Coronary artery (tissue), 2 donors: ENCODE measurements around the gene SPTBN5.

Source experiments
- DNase-seq: peaks from one replicate; pipeline ENCODE4 v3.0.0-alpha.2; 2017; ENCODE audit warnings: low spot score
- H3K27ac ChIP-seq, 2 donors: fragments of 200-600 bp; sonication (generic); one replicate each; pipeline ENCODE4 v1.5.1; 2016 to 2019
- H3K4me3 ChIP-seq: fragments of 200-600 bp; sonication (generic); 2 replicates; pipeline ENCODE4 v1.5.1; 2016; ENCODE audit warnings: mild to moderate bottlenecking, moderate library complexity
- TF ChIP-seq, protein P1 (sequence below): fragments of 200-600 bp; sonication (generic); IDR thresholded peaks from one replicate; pipeline ENCODE4 v1.5.1; 2019; ENCODE audit warnings: antibody characterized with exemption

SPTBN5 gene

DNA sequence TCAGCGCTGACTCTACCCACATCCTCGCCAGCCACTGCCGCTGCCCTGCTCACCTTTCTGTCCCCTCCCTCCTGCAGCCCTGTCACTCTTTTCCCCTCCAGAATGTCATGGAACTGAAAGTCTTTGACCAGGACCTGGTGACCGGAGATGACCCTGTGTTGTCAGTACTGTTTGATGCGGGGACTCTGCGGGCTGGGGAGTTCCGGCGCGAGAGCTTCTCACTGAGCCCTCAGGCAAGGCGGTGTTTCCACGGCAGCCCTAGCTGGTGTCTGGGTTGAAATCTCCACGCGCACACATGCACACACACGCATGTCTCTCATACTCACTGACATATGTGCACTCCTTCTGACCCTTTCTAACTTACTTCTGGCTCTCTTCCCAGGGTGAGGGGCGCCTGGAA is 53.2 kb downstream of the SPTBN5 start:
- no peak for DNase-seq
- no peak overlapping the region for H3K4me3 ChIP-seq
- no peak overlapping the region for H3K27ac ChIP-seq
- TF ChIP-seq, protein P1, sequence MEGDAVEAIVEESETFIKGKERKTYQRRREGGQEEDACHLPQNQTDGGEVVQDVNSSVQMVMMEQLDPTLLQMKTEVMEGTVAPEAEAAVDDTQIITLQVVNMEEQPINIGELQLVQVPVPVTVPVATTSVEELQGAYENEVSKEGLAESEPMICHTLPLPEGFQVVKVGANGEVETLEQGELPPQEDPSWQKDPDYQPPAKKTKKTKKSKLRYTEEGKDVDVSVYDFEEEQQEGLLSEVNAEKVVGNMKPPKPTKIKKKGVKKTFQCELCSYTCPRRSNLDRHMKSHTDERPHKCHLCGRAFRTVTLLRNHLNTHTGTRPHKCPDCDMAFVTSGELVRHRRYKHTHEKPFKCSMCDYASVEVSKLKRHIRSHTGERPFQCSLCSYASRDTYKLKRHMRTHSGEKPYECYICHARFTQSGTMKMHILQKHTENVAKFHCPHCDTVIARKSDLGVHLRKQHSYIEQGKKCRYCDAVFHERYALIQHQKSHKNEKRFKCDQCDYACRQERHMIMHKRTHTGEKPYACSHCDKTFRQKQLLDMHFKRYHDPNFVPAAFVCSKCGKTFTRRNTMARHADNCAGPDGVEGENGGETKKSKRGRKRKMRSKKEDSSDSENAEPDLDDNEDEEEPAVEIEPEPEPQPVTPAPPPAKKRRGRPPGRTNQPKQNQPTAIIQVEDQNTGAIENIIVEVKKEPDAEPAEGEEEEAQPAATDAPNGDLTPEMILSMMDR = no peak

DNA sequence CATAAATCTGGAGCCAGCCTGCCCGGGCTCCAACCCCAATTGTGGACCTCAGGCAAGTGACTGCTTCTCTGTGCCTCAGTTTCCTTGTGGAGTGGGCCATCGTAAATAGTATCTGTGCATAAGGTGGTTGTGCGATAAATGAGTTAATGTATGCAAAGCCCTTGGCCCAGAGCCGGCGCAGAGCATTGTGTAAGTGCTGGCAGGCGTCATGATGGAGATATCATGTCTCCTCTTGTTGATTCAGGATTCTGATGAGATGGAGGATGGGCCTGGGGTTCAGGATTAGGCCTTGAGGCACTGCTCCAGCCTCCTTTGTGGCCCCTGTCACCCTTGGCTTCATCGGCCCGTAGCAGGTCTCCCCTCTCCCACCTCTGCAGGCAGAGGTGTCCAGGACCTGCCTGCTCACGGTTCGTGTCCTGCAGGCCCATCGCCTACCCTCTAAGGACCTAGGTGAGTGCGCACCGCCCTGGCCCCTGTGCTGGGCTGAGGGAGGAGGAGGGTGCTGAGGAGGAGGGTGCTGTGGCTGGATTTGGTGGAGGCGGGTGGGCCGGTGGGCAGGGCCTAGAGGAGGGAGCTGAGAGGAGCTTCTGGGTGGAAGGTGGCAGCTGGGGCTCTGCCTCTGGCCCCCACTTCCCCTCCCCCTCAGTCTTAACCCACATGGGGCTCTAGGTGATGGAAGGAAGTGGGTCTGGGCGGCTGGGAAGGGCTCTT is 53.9 kb downstream of the SPTBN5 start:
- Histone ChIP-seq H3K27ac (no peak overlapping the region), H3K4me3 (no peak overlapping the region)
- TF ChIP-seq, protein P1 = no peak
- no peak for DNase-seq

DNA sequence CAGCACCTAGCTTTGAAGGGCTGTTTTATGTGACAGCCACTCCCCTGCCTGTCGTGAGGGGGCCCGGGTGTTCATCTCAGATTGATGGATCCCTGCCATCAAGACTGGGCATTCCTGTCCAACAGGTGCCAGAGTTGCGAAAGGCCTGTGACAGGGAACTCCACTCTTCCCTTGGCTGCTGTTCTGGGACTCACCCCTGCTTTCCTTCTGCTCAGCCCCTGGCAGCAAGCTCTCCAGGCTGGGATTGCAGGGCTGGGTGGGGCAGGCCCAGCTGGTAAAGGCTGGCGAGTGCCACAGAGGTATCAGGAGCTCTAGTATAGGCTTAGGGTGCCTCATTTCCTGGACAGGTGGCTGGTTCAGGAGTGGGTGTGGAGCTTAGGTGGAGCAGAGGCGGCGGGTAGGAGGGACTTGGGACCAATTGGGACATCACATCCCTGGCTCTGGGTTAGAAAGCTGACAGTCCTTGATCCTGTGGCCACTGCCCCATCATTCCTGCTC is 55.4 kb downstream of the SPTBN5 start, which contains the start of gene PLA2G4B:
PLA2G4B (plus strand) TSS at position 448 of the 498 bp plus-strand sequence. CDS start 67 bp downstream, outside the sequence.
- TF ChIP-seq, protein P1 = no peak
- Histone ChIP-seq H3K27ac (no peak within 1 kb of the TSS), H3K4me3 (no peak within 1 kb of the TSS)
- no peak for DNase-seq

DNA sequence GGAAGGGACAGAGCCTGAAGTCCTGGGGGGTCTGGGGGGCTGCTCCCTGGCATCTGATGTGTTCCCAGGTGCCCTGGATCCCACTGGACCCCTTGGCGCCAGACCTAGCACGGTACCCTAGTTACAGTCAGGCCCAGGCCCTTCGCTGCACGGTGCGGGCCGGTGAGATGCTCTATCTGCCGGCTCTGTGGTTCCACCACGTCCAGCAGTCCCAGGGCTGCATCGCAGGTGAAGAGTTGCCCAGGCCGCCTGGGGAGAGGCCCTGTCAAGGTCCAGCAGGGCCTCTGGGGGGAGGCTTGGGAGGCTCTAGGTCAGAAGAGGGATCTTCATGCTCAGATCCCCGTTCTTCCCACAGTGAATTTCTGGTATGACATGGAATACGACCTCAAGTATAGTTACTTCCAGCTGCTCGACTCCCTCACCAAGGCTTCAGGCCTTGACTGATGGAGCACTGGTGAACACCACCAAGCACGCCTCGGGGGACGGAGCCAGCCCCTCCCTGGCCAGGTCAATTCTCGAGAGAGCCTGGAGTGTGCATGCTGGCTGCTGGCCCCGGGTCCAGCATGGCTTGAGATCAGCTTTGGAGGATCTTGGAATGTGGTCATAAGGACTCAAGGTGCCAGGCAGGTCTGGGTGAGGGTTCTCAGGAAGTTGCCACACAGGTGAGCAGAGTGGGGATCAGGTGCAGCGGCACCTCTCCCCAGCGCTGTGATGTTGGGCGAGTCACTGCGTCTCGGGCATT is 57.0 kb downstream of the SPTBN5 start:
- no peak overlapping the region for H3K4me3 ChIP-seq
- no peak for DNase-seq
- H3K27ac ChIP-seq = no peak overlapping the region
- TF ChIP-seq, protein P1 = no peak

DNA sequence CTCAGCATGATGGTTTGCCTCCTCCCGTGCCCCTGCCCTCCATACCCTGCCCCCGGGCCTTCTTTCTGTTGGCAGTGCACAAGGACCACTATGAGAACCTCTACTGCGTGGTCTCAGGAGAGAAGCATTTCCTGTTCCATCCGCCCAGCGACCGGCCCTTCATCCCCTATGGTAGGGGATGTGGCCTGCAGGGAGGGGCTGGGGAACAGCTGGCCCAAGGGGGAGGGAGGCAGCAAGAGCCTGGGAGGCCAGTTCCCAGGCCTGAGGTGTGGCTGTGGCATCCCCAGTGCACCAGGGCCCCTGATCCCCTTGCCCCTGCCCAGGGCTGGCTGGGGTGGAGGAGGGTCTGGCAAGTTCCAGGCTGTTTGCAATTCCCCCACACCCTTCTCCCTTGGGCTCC is 57.8 kb downstream of the SPTBN5 start:
- no peak for DNase-seq
- no peak overlapping the region for H3K27ac ChIP-seq
- TF ChIP-seq, protein P1 = no peak
- H3K4me3 ChIP-seq = no peak overlapping the region

DNA sequence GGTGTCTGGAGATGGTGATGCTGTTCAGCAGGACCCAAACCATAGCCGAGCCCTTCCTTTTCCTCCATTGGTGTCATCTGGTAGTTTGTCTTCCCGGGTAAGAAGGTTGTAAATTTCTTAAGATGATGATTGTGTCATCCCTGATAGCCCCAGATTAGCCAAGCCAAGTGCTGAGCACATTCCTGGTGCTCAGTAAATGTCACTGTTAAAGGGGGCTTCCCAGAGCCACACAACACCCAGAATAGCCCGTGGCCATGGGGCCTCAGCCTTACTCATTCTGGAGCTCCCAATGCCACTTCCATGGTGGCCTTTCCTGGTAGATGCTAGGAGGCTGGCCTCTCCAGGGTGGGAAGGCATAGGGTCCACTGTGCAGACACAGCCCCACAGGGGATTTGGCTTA is 59.8 kb downstream of the SPTBN5 start:
- no peak overlapping the region for H3K27ac ChIP-seq
- H3K4me3 ChIP-seq = no peak overlapping the region
- TF ChIP-seq, protein P1 = no peak
- no peak for DNase-seq

DNA sequence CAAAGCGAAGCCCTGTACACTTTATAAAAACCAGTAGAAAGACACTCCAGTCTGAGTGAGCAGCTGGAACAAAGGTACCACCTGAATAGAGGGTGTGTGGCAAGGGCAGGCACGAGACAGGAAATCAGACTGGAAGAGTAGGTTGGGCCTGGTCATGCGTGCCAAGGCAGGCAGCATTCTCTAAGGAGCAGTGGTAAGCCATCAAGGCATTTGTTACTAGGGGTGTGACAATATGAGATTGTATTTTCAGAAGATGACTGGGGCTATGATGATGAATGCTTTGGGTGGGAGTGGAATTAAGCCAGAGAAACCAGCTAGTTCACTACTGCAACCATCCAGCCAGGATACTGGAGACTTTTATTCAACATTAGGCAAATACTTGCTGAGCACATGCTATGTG is 61.0 kb downstream of the SPTBN5 start:
- TF ChIP-seq, protein P1 = no peak
- Histone ChIP-seq H3K27ac (no peak overlapping the region), H3K4me3 (no peak overlapping the region)
- no peak for DNase-seq
